ENCODE measurements around the gene TCOF1. TPM values are rescaled to one million over a fixed set of nuclear protein-coding genes. Genes with fewer than 3 reads are reported as not detected.
A peak's percentile ranks its signal among the peaks of the same experiment; 100 is the strongest.

The TCOF1 gene, protein sequence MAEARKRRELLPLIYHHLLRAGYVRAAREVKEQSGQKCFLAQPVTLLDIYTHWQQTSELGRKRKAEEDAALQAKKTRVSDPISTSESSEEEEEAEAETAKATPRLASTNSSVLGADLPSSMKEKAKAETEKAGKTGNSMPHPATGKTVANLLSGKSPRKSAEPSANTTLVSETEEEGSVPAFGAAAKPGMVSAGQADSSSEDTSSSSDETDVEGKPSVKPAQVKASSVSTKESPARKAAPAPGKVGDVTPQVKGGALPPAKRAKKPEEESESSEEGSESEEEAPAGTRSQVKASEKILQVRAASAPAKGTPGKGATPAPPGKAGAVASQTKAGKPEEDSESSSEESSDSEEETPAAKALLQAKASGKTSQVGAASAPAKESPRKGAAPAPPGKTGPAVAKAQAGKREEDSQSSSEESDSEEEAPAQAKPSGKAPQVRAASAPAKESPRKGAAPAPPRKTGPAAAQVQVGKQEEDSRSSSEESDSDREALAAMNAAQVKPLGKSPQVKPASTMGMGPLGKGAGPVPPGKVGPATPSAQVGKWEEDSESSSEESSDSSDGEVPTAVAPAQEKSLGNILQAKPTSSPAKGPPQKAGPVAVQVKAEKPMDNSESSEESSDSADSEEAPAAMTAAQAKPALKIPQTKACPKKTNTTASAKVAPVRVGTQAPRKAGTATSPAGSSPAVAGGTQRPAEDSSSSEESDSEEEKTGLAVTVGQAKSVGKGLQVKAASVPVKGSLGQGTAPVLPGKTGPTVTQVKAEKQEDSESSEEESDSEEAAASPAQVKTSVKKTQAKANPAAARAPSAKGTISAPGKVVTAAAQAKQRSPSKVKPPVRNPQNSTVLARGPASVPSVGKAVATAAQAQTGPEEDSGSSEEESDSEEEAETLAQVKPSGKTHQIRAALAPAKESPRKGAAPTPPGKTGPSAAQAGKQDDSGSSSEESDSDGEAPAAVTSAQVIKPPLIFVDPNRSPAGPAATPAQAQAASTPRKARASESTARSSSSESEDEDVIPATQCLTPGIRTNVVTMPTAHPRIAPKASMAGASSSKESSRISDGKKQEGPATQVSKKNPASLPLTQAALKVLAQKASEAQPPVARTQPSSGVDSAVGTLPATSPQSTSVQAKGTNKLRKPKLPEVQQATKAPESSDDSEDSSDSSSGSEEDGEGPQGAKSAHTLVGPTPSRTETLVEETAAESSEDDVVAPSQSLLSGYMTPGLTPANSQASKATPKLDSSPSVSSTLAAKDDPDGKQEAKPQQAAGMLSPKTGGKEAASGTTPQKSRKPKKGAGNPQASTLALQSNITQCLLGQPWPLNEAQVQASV (N-terminal part only)
- total RNA-seq (2021) (68.4 and 75.3 TPM in 2 replicates), Bru-seq, nascent RNA (percentile 84 among the genes with signal in this experiment), BruChase-seq, experiment 1, labeled RNA remaining after a 2-hour chase (percentile 69 among the genes with signal in this experiment), BruChase-seq, experiment 2, labeled RNA remaining after a 6-hour chase (percentile 84 among the genes with signal in this experiment)
- long read RNA-seq, full-length matches to known transcripts: 32 of 101 reads
- long read RNA-seq, partial matches to known transcripts: 40 of 101 reads
- long read RNA-seq, other reads (novel, unspliced or antisense): 29 of 101 reads

- ChIA-PET CTCF (interaction anchor here (0.7 kb wide), 1 partner anchor 504 kb away, joined by 3 read pairs; no protein-coding TSS in a partner anchor), POLR2A (ENCODE audit: unreplicated experiment) (interaction anchor here (0.6 kb wide), 1 partner anchor 93 kb away, joined by 4 read pairs; no protein-coding TSS in a partner anchor)
- Histone ChIP-seq H3K9me2 (ENCODE audit: insufficient read depth) (no peaks in the 10 kb centered on the region), H3K27ac (peak within 1 kb of the TSS; percentile 45), H2AFZ (peak within 1 kb of the TSS; percentile 93), H4K20me1 (ENCODE audit: insufficient read depth) (0 out of 2 replicates have a peak, but pooled peaks cover 11% of the 10 kb centered on the region), H3K36me3 (ENCODE audit: low read depth) (peaks cover 8% of the 10 kb centered on the region; the same call in 1 of the 2 replicates), H3K27me3 (ENCODE audit: insufficient read depth, low read depth) (no peaks in the 10 kb centered on the region), H3F3A (ENCODE audit: insufficient read depth, low read depth) (no peaks in the 10 kb centered on the region), H3K4me3 (peak within 1 kb of the TSS; percentile 92), H3K79me2 (ENCODE audit: low read depth) (peaks cover 29% of the 10 kb centered on the region), H3K4me1 (replicated peaks; ENCODE audit: insufficient read depth) (peaks cover 13% of the 10 kb centered on the region), H3K4me2 (peak within 1 kb of the TSS; percentile 78), H3K9me3 (ENCODE audit: insufficient read depth, low read depth) (no peaks in the 10 kb centered on the region)
- intact Hi-C loops (cut with micrococcal nuclease; ENCODE audit: unreplicated experiment): loop anchor here (5.0 to 10.0 kb wide), 3 partner anchors 80 to 723 kb away; no protein-coding TSS in a partner anchor
- TF ChIP-seq EZH2 (IDR thresholded peaks at IDR 0.05; ENCODE audit: low read depth): no peak
- TF ChIP-seq, protein P1, sequence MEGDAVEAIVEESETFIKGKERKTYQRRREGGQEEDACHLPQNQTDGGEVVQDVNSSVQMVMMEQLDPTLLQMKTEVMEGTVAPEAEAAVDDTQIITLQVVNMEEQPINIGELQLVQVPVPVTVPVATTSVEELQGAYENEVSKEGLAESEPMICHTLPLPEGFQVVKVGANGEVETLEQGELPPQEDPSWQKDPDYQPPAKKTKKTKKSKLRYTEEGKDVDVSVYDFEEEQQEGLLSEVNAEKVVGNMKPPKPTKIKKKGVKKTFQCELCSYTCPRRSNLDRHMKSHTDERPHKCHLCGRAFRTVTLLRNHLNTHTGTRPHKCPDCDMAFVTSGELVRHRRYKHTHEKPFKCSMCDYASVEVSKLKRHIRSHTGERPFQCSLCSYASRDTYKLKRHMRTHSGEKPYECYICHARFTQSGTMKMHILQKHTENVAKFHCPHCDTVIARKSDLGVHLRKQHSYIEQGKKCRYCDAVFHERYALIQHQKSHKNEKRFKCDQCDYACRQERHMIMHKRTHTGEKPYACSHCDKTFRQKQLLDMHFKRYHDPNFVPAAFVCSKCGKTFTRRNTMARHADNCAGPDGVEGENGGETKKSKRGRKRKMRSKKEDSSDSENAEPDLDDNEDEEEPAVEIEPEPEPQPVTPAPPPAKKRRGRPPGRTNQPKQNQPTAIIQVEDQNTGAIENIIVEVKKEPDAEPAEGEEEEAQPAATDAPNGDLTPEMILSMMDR (conservative IDR thresholded peaks at IDR 0.05): no peak
- BruUV-seq (replicated peaks): TSS peak; percentile 35
- DNase-seq: peak; percentile 84 to 99
Observed at GRCh38 chr5:150357326-150358260, at the start of gene TCOF1. Gene TCOF1, plus strand, starts transcription at chr5:150357697. Its CDS starts 50 bp downstream, at chr5:150357747.

DNA sequence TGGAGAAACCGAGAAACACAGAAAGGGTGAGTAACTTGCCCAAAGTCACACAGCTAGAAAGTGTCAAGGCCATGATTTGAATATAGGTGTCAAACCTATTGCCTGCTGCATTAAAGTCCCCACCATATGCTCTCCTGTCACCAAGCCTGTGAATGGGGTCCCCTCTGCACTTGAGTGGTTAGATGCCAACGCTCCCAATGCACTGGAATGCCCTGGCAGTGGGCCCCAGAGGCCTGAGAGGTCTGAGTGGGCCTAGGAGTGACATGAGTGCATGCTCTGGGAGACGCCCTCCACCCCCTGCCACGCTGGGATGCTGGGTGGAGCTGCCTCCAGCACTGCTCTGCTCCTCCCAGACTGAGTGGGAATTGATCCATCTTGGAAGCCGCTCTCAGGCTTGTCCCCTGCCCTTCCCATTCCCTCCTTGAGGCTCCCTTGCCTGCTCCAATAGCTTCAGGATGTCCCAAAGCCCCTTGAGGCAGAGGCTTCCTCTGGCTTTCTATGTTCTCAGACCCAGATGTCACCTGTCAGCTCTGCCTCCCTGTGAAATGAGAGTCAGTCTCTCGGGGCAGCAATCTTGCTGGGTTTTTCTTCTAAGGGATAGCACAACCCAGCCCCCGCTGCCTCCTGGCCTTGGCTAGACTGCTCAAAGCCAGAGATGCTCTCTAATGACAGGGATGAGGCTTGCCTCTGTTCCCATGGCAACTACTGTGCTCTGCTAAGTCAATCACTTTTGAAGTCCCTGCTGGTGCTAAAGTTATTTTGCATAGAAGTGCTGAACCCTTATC is 48.2 kb upstream of the TCOF1 start:
- Histone ChIP-seq H3K9me2 (ENCODE audit: insufficient read depth) (no peaks in the 10 kb centered on the region), H3K4me3 (no peak overlapping the region), H3K79me2 (ENCODE audit: low read depth) (no peaks in the 10 kb centered on the region), H3F3A (ENCODE audit: insufficient read depth, low read depth) (no peaks in the 10 kb centered on the region), H2AFZ (no peak overlapping the region), H3K9me3 (ENCODE audit: insufficient read depth, low read depth) (no peaks in the 10 kb centered on the region), H3K4me2 (no peak overlapping the region), H4K20me1 (ENCODE audit: insufficient read depth) (no peaks in the 10 kb centered on the region), H3K27ac (no peak overlapping the region), H3K4me1 (replicated peaks; ENCODE audit: insufficient read depth) (peaks cover 5% of the 10 kb centered on the region), H3K27me3 (ENCODE audit: insufficient read depth, low read depth) (no peaks in the 10 kb centered on the region), H3K36me3 (ENCODE audit: low read depth) (no peaks in the 10 kb centered on the region)
- intact Hi-C loops (cut with micrococcal nuclease; ENCODE audit: unreplicated experiment): no loop called here
- ChIA-PET POLR2A (ENCODE audit: unreplicated experiment) (interaction anchor here (0.5 to 0.7 kb wide), 4 partner anchors 8 to 698 kb away, joined by 3 to 14 read pairs (median 5); no protein-coding TSS in a partner anchor), CTCF (no interaction called here)
- no TSS peak for BruUV-seq (replicated peaks)
- TF ChIP-seq, protein P1 (conservative IDR thresholded peaks at IDR 0.05): no peak
- no peak for TF ChIP-seq EZH2 (IDR thresholded peaks at IDR 0.05; ENCODE audit: low read depth)
- DNase-seq: no peak

All from PC-9 (cell line).